Measurements from ENCODE around the gene CCDC71L. TPM values are rescaled to one million over a fixed set of nuclear protein-coding genes. Genes with fewer than 3 reads are reported as not detected.

The CCDC71L gene
- total and polyA plus RNA-seq, 5 experiments from 2014 or later, result 3.2 to 16.0 (median 5.0) TPM

- ATAC-seq, result no peak
- Mint-ChIP-seq H3K9me3 (no peaks in the 10 kb centered on the region), H3K27ac (peak overlapping the region in 1 of 10 donors; percentile 4), H3K27me3 (peaks cover 0 to 4% (median 0%) of the 10 kb centered on the region in 5 donors), H3K4me3 (peak overlapping the region in 1 of 10 donors; percentile 13), H3K36me3 (no peaks in the 10 kb centered on the region), H3K4me1 (peaks cover 4 to 24% (median 15%) of the 10 kb centered on the region in 4 donors)
- no peak for DNase-seq
- POLR2A ChIA-PET, result no interaction called here
These were observed 5.1 kb downstream of the CCDC71L start for GRCh38 chr7:106655703-106656498.

- H3K4me3 Mint-ChIP-seq, result no peak overlapping the region
- peaks cover 0 to 10% (median 3%) of the 10 kb centered on the region in 5 donors for H3K27me3 Mint-ChIP-seq
- ATAC-seq, result no peak
- no peak overlapping the region for H3K27ac Mint-ChIP-seq
- no peaks in the 10 kb centered on the region for H3K9me3 Mint-ChIP-seq
- peaks cover 0 to 9% (median 4%) of the 10 kb centered on the region in 4 donors for H3K4me1 Mint-ChIP-seq
- DNase-seq, result no peak
- H3K36me3 Mint-ChIP-seq, result no peaks in the 10 kb centered on the region
- POLR2A ChIA-PET, result no interaction called here
These were observed 7.5 kb downstream of the CCDC71L start for GRCh38 chr7:106653488-106653887.

DNA sequence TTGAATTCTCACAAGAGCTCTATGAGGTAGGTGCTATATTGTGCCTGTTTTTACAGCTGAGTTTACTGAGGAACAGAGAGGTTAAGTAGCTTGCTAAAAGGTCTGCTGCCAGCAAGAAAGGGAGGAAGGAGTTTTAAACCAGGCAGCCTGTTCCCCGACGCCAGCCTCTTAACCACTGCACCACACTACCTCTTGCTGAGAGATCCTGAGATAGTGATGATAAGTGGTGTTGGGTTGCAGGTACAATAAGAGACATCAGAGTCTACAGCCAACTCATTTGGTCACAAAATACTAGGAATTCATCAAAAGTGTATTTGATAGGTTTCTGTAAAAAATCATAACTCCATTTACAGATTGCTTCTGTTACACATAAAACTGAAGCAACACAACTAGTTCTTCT is 8.0 kb downstream of the CCDC71L start:
- H3K27me3 Mint-ChIP-seq, result peaks cover 0 to 10% (median 3%) of the 10 kb centered on the region in 5 donors
- peaks cover 0 to 9% (median 4%) of the 10 kb centered on the region in 4 donors for H3K4me1 Mint-ChIP-seq
- no peaks in the 10 kb centered on the region for H3K36me3 Mint-ChIP-seq
- ATAC-seq (no peak), DNase-seq (no peak)
- POLR2A ChIA-PET, result no interaction called here
- no peak overlapping the region for H3K27ac Mint-ChIP-seq
- no peak overlapping the region for H3K4me3 Mint-ChIP-seq
- no peaks in the 10 kb centered on the region for H3K9me3 Mint-ChIP-seq

DNA sequence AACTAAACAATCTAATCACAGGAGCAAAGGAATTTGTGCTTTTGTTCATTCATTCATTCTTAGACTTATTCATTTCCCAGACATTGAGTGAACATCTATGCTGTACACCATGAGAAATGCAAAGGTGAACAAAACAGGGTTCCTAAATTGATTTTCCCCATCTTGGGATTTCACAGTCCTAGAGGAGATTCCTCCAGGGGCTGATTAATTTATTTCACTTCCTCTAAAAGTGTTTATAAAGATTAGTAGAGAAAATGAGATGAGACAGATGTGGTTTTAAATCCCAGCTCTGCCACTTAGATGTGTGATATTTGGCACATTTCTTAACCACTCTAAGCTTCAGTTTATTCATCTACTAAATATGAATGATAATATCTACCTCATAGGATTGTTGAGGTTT is 8.9 kb downstream of the CCDC71L start:
- Mint-ChIP-seq H3K9me3 (no peaks in the 10 kb centered on the region), H3K27ac (no peak overlapping the region), H3K4me1 (peaks cover 0 to 2% (median under 1%) of the 10 kb centered on the region in 4 donors), H3K27me3 (peaks cover 0 to 10% (median 5%) of the 10 kb centered on the region in 5 donors), H3K36me3 (no peaks in the 10 kb centered on the region), H3K4me3 (no peak overlapping the region)
- DNase-seq (no peak), ATAC-seq (no peak)
- POLR2A ChIA-PET, result interaction anchor here (0.7 kb wide), 1 partner anchor 99 kb away, joined by 3 read pairs; no protein-coding TSS in a partner anchor

DNA sequence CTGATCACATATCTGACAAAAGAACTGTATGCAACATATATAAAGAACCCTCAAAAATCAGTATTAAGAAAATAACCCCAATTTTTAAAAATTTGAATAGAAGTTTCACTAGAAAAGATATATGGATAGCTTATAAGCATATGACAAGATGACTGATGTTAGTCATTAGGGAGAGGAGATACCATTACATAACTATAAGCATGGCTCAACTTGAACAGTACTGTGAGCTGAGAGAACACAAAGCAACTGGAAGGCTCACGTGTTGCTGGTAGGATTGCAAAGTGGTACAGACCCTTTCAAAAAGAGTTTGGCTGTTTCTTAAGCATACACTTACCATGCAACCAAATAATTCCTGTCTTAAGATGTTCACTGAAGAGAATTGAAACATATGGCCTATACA is 14.7 kb downstream of the CCDC71L start:
- peaks cover 0 to 14% (median 6%) of the 10 kb centered on the region in 5 donors for H3K27me3 Mint-ChIP-seq
- no peak overlapping the region for H3K27ac Mint-ChIP-seq
- H3K9me3 Mint-ChIP-seq, result peaks cover 0 to 3% (median 0%) of the 10 kb centered on the region in 9 donors
- H3K4me3 Mint-ChIP-seq, result no peak overlapping the region
- ATAC-seq (no peak), DNase-seq (no peak)
- POLR2A ChIA-PET, result no interaction called here
- no peaks in the 10 kb centered on the region for H3K36me3 Mint-ChIP-seq
- no peaks in the 10 kb centered on the region for H3K4me1 Mint-ChIP-seq

DNA sequence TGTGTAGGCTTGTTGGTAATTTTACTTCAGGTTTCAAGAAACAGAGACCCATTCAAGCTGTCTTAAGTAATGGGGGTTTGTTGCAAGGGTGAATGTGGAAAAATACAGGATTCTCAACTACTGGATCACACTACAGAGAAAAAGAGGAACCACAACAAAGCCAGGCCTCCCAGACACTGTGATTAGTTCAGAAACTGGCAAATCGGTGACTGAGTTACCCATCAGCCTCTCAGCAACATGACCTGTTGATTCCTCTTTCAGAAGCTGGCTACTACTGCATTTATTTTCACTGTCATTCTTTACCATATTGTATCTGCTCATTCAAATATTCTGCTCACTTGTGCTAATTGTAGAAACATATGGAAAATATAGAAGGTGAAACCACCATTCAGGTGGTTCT is 16.0 kb downstream of the CCDC71L start:
- H3K4me1 Mint-ChIP-seq, result no peaks in the 10 kb centered on the region
- H3K36me3 Mint-ChIP-seq, result no peaks in the 10 kb centered on the region
- peaks cover 0 to 3% (median 0%) of the 10 kb centered on the region in 9 donors for H3K9me3 Mint-ChIP-seq
- H3K27me3 Mint-ChIP-seq, result peaks cover 2 to 17% (median 7%) of the 10 kb centered on the region in 5 donors
- no peak overlapping the region for H3K4me3 Mint-ChIP-seq
- no peak for ATAC-seq
- no peak for DNase-seq
- POLR2A ChIA-PET, result no interaction called here
- no peak overlapping the region for H3K27ac Mint-ChIP-seq

DNA sequence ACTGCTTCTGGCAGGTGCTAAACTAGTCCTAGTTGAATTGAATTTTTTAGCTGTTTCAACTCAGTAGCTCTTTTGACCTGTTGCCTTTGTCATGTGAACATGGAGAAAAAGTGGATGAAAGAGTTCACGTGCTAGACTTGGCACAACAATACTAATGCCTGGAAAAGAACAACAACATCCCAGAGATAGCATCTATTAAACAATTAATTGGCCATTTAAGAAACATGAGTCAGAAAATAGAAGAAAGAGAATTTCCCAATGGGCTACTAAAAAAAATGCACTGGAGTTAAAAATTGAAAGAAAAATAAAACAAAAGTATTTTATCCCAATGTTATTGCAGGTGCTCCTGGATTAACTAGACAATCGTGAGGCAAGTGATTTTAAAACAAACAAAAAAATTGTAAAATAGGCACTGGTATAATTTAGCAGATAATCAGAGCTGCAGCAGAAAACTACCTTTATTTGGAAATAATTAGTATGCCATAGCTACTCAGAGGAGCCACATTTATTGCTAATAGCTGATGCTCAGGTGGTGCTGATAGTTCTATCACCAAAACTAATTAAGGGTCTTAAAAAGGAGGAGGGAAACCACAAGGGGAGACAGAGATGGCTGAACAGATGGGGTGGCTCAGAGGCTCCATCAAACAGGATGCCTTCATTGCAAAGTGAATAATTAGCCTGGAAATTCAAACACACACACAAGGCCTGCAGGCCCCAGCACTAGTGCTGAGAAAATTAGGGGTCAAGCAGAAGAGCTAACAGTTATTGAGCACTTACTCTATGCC is 17.6 kb downstream of the CCDC71L start:
- no peak for DNase-seq
- Mint-ChIP-seq H3K9me3 (peaks cover 0 to 3% (median 0%) of the 10 kb centered on the region in 9 donors), H3K36me3 (no peaks in the 10 kb centered on the region), H3K27me3 (peaks cover 2 to 19% (median 8%) of the 10 kb centered on the region in 5 donors), H3K27ac (no peak overlapping the region), H3K4me1 (no peaks in the 10 kb centered on the region), H3K4me3 (no peak overlapping the region)
- POLR2A ChIA-PET, result no interaction called here
- no peak for ATAC-seq

DNA sequence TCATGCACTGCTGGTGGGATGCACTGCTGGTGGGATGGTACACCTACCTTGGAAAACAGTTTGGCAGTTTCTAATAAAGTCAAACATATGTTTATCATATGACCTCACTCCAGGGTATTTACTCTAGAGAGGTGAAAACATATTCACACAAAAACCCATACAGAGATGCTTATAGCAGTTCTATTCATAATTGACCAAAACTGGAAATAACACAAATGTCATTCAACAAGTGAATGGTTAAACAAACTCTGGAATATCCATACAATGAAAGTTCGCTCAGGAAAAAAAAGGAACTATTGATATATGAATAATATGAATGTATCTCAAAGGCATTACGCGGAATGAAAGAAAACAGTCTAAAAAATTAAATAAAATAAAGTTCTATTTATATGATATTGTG is 19.5 kb downstream of the CCDC71L start:
- Mint-ChIP-seq H3K9me3 (peaks cover 0 to 3% (median 0%) of the 10 kb centered on the region in 9 donors), H3K27me3 (peaks cover 2 to 19% (median 7%) of the 10 kb centered on the region in 5 donors), H3K4me1 (no peaks in the 10 kb centered on the region), H3K27ac (no peak overlapping the region), H3K4me3 (no peak overlapping the region), H3K36me3 (no peaks in the 10 kb centered on the region)
- ATAC-seq (no peak), DNase-seq (no peak)
- POLR2A ChIA-PET, result no interaction called here

- H3K4me1 Mint-ChIP-seq, result no peaks in the 10 kb centered on the region
- ATAC-seq (no peak), DNase-seq (no peak)
- H3K27ac Mint-ChIP-seq, result no peak overlapping the region
- POLR2A ChIA-PET, result no interaction called here
- peaks cover 2 to 19% (median 9%) of the 10 kb centered on the region in 5 donors for H3K27me3 Mint-ChIP-seq
- no peaks in the 10 kb centered on the region for H3K36me3 Mint-ChIP-seq
- no peak overlapping the region for H3K4me3 Mint-ChIP-seq
- peaks cover 0 to 3% (median 0%) of the 10 kb centered on the region in 9 donors for H3K9me3 Mint-ChIP-seq
These were observed 20.4 kb downstream of the CCDC71L start for GRCh38 chr7:106640368-106641141.

DNA sequence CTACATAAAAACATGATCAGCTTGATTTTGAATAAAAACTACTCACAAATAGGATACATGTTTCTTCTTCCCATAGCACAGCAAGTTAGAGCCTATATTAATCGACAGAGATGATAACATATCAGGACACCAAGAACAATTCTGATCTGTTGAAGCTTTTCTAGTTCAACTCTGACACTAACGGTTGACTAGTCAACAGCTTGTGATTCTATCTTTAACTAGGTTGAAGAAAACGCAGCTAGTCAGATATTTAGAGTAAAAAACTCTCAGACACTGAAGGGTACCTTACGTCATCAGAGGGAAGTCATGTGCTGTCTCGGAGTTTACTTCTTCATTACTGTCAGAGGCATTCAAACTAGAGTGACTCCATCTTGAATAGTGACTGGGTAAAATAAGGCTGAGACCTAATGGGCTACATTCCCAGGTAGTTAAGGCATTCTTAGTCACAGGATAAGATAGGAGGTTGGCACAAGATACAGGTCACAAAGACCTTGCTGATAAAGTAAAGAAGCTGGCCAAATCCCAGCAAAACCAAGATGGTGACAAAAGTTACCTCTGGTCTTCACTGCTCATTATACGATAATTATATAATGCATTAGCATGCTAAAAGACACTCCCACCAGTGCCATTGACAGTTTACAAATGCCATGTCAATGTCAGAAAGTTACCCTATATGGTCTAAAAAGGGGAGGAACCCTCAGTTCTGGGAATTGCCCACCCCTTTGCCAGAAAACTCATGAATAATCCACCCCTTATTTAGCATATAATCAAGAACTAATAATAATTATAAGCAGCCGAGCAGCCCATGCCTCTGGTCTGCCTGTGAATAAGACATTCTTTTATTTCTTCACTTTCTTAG is 21.3 kb downstream of the CCDC71L start:
- H3K36me3 Mint-ChIP-seq, result no peaks in the 10 kb centered on the region
- no peak overlapping the region for H3K4me3 Mint-ChIP-seq
- H3K9me3 Mint-ChIP-seq, result peaks cover 0 to 3% (median 0%) of the 10 kb centered on the region in 9 donors
- peaks cover 2 to 19% (median 11%) of the 10 kb centered on the region in 5 donors for H3K27me3 Mint-ChIP-seq
- ATAC-seq (no peak), DNase-seq (no peak)
- no peaks in the 10 kb centered on the region for H3K4me1 Mint-ChIP-seq
- H3K27ac Mint-ChIP-seq, result no peak overlapping the region
- POLR2A ChIA-PET, result no interaction called here

- Mint-ChIP-seq H3K27ac (no peak overlapping the region), H3K4me1 (no peaks in the 10 kb centered on the region), H3K4me3 (no peak overlapping the region), H3K36me3 (no peaks in the 10 kb centered on the region), H3K9me3 (peaks cover 0 to 2% (median 0%) of the 10 kb centered on the region in 9 donors), H3K27me3 (peaks cover 4 to 16% (median 6%) of the 10 kb centered on the region in 5 donors)
- no peak for ATAC-seq
- POLR2A ChIA-PET, result no interaction called here
- no peak for DNase-seq
These were observed 25.5 kb downstream of the CCDC71L start for GRCh38 chr7:106635411-106635810.

DNA sequence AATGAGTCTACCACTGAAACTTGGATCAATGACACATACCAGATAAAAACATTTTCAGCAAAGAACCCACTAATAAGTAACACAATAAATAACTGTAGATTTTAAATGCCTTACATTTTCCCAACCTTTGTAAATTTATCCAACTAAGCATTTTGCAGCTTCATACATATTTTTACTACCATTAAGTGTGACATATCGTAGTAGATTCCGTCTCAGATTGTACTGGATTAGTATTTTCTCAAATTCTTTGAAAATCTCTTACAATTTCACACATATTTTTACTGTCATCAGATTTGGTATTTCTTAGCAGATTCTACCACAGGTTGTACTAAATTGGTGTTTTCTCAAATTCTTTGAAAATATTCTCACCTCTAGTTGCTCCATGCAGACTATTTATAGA is 26.0 kb downstream of the CCDC71L start:
- H3K27me3 Mint-ChIP-seq, result peaks cover 4 to 14% (median 5%) of the 10 kb centered on the region in 5 donors
- H3K27ac Mint-ChIP-seq, result no peak overlapping the region
- no peak overlapping the region for H3K4me3 Mint-ChIP-seq
- POLR2A ChIA-PET, result no interaction called here
- H3K4me1 Mint-ChIP-seq, result no peaks in the 10 kb centered on the region
- H3K36me3 Mint-ChIP-seq, result no peaks in the 10 kb centered on the region
- DNase-seq, result no peak
- peaks cover 0 to 2% (median 0%) of the 10 kb centered on the region in 9 donors for H3K9me3 Mint-ChIP-seq
- no peak for ATAC-seq
